Nephron (organoid): Measurements from ENCODE around the gene PAX9.

Source experiments
- H3K27ac Mint-ChIP-seq, 3 experiments: 2 replicates each; pipeline ENCODE4 v1.8.0; 2020; ENCODE audit warnings: mixed read lengths in 3 of 3, mild to moderate bottlenecking in 2 of 3, moderate library complexity in 1 of 3
- H3K27me3 Mint-ChIP-seq: 2 replicates; pipeline ENCODE4 v1.8.0; 2021; ENCODE audit warnings: low read depth, mild to moderate bottlenecking, moderate library complexity, mixed read lengths
- H3K36me3 Mint-ChIP-seq: 2 replicates; pipeline ENCODE4 v1.8.0; 2020; ENCODE audit warnings: low read depth, mixed read lengths
- H3K4me1 Mint-ChIP-seq: 2 replicates; pipeline ENCODE4 v1.8.0; 2020; ENCODE audit warnings: mixed read lengths
- H3K4me3 Mint-ChIP-seq, 3 experiments: 2 replicates each; pipeline ENCODE4 v1.8.0; 2020; ENCODE audit warnings: mild to moderate bottlenecking in 3 of 3, mixed read lengths in 3 of 3, moderate library complexity in 2 of 3
- H3K9me3 Mint-ChIP-seq: 2 replicates; pipeline ENCODE4 v1.8.0; 2020; ENCODE audit warnings: mixed read lengths
- TF ChIP-seq, protein P1 (sequence below), 3 experiments: fragments of 200-600 bp; sonication (generic); IDR thresholded peaks; one replicate each; pipeline ENCODE4 v1.5.0; 2021; ENCODE audit warnings: antibody characterized with exemption in 3 of 3; ENCODE audit not compliant: unreplicated experiment in 3 of 3

The PAX9 gene

DNA sequence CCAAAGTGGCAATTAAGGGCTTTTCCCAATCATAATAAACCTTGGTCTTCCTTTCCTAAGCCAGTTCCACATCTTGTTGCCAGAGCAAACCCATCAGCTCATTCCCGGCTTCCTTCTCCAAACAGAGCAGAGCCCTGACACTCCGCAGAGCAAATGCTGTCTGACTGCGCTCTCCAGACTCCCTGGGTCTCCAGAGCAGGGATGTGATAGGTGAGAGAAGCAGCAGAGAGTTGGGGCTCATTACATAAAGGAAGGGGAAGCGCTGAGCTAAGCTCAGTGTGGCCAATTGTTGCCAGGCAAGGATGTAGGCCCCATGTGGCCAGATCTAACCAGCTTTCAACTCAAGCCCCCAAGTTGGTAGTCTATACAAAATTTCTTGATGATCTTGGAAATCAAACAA, 36.2 kb upstream of the PAX9 start:
- Mint-ChIP-seq H3K4me3 (no peak overlapping the region), H3K36me3 (no peaks in the 10 kb centered on the region), H3K9me3 (peaks cover 6% of the 10 kb centered on the region), H3K27ac (no peak overlapping the region), H3K27me3 (peaks cover 18% of the 10 kb centered on the region), H3K4me1 (no peaks in the 10 kb centered on the region)
- TF ChIP-seq, protein P1, sequence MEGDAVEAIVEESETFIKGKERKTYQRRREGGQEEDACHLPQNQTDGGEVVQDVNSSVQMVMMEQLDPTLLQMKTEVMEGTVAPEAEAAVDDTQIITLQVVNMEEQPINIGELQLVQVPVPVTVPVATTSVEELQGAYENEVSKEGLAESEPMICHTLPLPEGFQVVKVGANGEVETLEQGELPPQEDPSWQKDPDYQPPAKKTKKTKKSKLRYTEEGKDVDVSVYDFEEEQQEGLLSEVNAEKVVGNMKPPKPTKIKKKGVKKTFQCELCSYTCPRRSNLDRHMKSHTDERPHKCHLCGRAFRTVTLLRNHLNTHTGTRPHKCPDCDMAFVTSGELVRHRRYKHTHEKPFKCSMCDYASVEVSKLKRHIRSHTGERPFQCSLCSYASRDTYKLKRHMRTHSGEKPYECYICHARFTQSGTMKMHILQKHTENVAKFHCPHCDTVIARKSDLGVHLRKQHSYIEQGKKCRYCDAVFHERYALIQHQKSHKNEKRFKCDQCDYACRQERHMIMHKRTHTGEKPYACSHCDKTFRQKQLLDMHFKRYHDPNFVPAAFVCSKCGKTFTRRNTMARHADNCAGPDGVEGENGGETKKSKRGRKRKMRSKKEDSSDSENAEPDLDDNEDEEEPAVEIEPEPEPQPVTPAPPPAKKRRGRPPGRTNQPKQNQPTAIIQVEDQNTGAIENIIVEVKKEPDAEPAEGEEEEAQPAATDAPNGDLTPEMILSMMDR (IDR thresholded peaks at IDR 0.05; ENCODE audit: unreplicated experiment in 3 of 3), result no peak

DNA sequence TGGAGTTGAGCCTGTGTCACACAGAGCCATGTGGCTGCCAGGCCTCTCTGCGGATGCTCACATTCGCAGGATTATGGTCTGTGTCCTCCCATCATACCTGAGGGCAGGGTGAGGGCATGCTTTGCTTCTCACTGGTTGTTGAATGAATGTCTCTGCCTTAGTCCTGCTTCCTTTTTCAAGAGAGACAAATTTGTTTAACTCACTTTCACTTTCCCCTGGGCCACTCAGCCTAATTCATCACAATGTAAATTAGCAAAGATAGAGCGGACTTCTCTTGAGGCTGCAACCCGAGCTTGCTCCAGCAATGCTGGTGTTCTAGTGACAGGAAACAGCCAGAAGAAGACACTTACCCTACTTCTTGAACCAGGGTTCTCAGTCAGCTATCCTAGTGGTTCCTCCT, 35.5 kb upstream of the PAX9 start:
- Mint-ChIP-seq H3K27me3 (peaks cover 18% of the 10 kb centered on the region), H3K4me3 (no peak overlapping the region), H3K27ac (no peak overlapping the region), H3K4me1 (no peaks in the 10 kb centered on the region), H3K9me3 (peaks cover 3% of the 10 kb centered on the region), H3K36me3 (no peaks in the 10 kb centered on the region)
- TF ChIP-seq, protein P1 (IDR thresholded peaks at IDR 0.05; ENCODE audit: unreplicated experiment in 3 of 3), result no peak

DNA sequence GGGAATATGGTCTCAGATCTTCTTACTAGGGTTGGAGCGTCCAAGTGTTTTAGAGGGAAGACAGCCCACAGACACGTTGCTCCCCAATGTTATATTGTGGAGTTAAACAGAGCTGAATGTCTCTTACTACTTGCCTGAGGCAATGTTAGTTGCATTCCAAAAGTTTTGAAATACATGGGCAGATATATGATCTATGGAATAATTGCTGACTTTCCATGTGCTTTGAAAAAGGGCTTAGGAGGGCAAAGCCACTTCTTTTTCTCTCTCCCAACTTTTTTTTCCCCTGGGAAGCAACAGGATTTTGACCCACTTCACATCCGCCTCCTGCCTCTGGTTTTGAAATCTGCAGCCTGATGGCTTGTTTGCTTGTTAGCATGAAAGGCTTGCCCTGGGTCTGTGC, 33.7 kb upstream of the PAX9 start:
- TF ChIP-seq, protein P1 (IDR thresholded peaks at IDR 0.05; ENCODE audit: unreplicated experiment in 3 of 3), result no peak
- Mint-ChIP-seq H3K36me3 (no peaks in the 10 kb centered on the region), H3K9me3 (no peaks in the 10 kb centered on the region), H3K4me3 (no peak overlapping the region), H3K27ac (no peak overlapping the region), H3K4me1 (no peaks in the 10 kb centered on the region), H3K27me3 (peaks cover 24% of the 10 kb centered on the region)

DNA sequence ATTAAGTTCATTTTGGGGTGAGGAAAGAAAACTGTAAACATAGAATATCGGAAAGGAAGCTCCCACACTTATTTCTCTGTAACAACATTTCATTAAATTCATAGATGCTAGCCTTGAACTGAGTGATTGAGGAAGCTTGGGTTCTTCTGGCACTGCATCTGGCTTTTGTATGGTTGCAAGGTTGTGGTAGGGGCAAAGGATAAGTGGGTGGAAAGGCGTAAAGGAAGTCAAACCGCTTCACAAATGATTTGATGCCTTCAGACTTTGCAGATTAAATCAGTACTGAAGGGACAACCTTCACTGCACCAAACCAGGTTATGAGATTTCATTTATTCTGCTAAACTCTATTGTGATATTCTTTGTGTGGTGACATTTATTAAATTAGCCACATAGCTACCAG, 28.1 kb upstream of the PAX9 start:
- Mint-ChIP-seq H3K4me3 (no peak overlapping the region), H3K27ac (no peak overlapping the region), H3K36me3 (no peaks in the 10 kb centered on the region), H3K4me1 (no peaks in the 10 kb centered on the region), H3K27me3 (peaks cover 38% of the 10 kb centered on the region), H3K9me3 (peaks cover 4% of the 10 kb centered on the region)
- TF ChIP-seq, protein P1 (IDR thresholded peaks at IDR 0.05; ENCODE audit: unreplicated experiment in 3 of 3), result no peak

DNA sequence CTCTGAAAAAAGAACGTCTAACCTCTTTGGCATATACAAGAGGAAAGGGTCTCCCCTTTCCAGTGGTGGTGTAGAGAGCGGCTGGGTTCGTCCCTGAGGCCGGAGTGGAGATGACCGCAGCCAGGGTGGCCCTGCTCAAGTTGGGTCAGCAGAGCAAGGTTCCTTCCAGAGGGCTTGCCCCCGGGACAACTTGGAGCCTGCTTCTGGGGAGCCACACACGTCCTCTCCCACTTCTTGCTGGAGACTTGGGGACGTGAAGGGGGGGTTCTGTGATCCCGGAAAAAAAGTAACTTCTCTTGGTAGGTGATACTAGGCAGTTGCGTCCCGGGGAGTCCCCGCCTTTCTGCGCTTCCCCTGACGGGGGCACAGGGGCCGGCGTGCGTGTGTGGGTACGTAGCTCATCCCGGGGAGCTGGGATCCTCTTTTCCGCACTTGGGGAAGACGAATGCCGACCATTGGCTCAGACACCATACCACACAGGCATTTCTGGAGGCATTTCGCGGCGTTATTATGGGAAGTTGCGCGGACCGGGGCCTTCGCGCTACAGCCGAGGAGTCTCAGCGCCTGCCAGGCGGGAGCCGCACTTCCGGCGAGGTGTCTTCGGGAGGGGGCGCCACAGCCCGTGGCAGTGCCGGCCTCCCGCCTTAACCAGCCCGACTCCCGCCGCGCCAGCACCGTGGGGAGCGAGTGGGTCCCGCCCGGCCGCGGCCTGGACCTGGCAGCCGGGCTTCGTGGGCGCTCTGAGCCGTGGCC, 14.8 kb upstream of the PAX9 start:
- Mint-ChIP-seq H3K27me3 (peaks cover 97% of the 10 kb centered on the region), H3K4me1 (peaks cover 14% of the 10 kb centered on the region), H3K36me3 (no peaks in the 10 kb centered on the region), H3K9me3 (no peaks in the 10 kb centered on the region), H3K27ac (no peak overlapping the region), H3K4me3 (peak overlapping the region; percentile 74 to 76 (median 75))
- TF ChIP-seq, protein P1 (IDR thresholded peaks at IDR 0.05; ENCODE audit: unreplicated experiment in 3 of 3), result peak in 1 of 3 experiments; percentile 17

DNA sequence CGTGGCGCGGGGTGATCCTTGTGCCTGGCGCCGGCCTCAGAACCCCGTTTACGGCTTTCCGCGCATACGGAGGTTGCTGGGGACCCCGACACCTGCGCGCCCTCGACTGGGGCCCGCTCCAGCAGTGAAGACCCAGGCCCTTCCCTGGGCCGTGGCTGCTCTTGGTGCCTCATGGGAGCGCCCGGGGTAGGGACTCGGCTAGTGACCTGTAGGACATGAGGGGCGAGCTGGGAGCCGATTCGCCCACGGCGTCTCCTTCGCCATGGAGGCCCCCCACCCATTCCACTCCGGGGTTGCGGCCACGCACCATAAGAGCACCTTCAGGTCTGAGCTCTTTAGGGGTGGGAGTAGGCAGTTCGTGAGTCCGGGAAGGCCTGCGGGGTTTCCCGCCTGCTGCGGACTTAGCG, 14.2 kb upstream of the PAX9 start:
- peaks cover 14% of the 10 kb centered on the region for H3K4me1 Mint-ChIP-seq
- H3K27me3 Mint-ChIP-seq, result peaks cover 97% of the 10 kb centered on the region
- TF ChIP-seq, protein P1 (IDR thresholded peaks at IDR 0.05; ENCODE audit: unreplicated experiment in 3 of 3), result no peak
- H3K36me3 Mint-ChIP-seq, result no peaks in the 10 kb centered on the region
- H3K27ac Mint-ChIP-seq, result no peak overlapping the region
- H3K9me3 Mint-ChIP-seq, result no peaks in the 10 kb centered on the region
- peak overlapping the region; percentile 82 to 86 (median 84) for H3K4me3 Mint-ChIP-seq
